DMS114 treated with DMSO at 0.1 percent for 48 hours (cell line): ENCODE data around the gene CASP3.
"Not testable (repeated sequence)": the region's sequence is repeated elsewhere in the genome, so short reads cannot be mapped to it uniquely, and the experiment has no call there.

Experiments used
- DNase-seq: peaks from one replicate; lab custom pipeline; 2025; ENCODE audit not compliant: unreplicated experiment; lab: John Stamatoyannopoulos, UW

Gene CASP3

GRCh38 chr4:184636144-184636543, 13.1 kb downstream of the CASP3 start:
- no peak for DNase-seq

DNA sequence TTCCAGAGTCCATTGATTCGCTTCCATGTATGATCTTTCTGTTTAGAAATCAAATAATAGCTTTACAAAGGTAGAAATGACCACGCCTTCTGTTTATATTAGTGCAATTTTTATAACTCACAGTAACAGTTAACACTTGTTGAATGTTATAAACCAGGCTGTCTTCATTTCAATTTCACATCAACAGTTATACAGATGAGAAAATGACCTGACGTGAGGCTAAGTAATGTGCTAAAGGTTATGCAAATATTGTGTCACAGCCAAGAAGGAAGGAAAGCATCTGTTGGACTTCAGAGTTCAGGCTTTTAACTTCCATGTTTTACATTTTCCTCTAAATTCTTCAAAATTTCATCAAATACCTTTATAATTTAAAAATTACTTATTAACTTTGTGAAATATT, 13.9 kb downstream of the CASP3 start:
- DNase-seq = no peak

- no peak for DNase-seq
Measured at GRCh38 chr4:184632842-184633241, 16.4 kb downstream of the CASP3 start.

DNA sequence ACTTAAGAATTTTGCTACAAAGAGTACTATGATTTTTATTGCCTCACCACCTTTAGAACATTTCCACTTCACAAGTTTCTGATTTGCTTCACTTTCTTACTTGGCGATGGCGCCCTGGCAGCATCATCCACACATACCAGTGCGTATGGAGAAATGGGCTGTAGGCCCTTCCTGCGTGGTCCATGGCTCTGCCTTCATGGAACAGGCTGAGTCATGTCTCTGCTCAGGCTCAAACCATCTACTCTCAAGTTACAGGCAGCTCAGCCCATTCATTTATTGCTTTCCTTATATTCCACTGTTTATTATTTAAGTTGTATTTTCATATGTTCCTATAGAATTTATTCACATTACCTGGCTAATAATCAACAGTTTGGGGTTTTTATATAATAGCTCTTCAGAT, 21.1 kb downstream of the CASP3 start:
- no peak for DNase-seq

DNA sequence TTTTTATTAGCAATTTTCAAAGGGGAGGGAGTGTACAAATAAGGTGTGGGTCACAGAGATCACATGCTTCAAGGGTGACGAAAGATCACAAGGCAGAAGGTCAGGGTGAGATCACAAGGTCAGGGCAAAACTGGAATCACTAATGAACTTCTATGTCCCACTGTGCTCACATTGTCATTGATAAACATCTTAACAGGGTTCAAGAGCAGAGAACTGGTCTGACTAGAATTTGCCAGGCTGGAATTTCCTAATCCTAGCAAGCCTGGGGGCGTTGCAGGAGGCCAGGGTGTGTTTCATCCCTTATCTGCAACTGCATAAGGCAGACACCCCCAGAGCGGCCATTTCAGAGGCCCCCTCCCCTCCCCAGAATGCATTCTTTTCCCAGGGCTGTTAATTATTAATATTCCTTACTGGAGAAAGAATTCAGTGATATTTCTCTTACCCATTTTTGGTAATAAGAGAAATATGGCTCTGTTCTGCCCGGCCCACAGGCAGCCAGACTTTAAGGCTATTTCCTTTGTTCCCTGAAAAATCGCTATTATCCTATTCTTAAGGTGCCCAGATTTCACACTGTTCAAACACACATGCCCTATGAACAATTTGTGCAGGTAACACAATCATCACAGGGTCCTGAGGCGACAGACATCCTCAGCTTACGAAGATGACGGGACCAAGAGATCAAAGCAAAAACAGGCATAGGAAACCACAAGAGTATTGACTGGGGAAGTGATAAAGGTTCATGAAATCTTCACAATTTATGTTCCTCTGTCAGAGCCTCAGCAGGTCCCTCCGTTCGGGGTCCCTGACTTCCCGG, 23.3 kb downstream of the CASP3 start:
- DNase-seq = not testable (repeated sequence)

DNA sequence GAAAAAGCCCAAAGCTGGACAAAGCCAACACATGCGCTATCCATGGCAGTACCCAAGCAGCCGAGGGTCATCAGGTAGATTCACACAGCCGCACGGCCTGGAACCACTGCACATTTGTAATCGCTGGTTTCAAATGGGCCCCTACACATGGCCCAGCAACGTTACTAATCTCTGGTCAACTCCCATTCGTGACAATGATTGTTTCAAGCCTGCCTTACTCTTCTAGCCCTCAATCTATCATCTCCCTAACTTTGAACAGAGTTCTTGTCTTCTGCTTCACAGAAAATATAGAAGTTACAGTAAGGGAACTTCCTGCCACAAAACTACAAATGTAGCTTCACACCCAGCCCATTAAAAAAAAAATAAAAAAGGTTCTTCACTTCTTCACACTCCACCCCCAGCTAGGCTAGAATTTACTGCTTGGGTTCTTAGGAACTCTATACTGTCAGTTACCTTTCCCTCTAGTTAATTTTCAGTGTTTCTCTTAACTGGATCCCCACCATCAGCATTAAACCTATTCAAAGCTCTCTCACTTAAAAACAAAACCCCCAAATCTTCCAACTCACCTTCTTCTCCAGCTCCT, 24.2 kb downstream of the CASP3 start:
- no peak for DNase-seq

DNA sequence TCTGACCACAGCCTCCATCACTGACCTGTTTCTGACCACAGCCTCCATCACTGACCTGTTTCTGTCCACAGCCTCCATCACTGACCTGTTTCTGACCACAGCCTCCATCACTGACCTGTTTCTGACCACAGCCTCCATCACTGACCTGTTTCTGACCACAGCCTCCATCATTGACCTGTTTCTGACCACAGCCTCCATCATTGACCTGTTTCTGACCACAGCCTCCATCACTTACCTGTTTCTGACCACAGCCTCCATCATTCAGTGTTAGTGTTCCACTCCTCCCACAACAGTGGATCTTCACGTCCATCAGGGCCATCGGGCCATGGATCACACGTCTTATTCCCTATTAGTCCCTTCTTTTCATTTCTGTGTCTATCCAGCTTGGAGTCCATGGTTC, 24.7 kb downstream of the CASP3 start:
- DNase-seq = not testable (repeated sequence)

DNA sequence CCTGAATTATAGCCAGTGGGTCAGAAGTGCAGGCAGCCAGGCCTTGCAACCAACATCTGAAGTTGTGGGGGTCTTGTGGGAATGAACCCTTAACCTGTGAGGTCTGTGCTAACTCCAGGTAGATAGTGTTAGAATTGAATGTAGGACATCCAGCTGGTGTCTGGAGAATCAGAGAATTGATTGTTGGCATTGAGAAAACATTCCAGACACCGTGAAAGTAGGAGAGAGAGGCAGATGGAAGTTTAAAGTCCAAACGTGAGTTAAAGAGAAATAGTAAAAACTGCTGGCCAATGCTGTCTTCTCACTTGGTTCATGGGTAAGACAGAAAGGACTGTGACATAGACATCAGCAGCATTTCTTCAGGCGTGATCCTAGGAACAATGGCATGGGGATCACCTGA, 27.7 kb downstream of the CASP3 start:
- no peak for DNase-seq

DNA sequence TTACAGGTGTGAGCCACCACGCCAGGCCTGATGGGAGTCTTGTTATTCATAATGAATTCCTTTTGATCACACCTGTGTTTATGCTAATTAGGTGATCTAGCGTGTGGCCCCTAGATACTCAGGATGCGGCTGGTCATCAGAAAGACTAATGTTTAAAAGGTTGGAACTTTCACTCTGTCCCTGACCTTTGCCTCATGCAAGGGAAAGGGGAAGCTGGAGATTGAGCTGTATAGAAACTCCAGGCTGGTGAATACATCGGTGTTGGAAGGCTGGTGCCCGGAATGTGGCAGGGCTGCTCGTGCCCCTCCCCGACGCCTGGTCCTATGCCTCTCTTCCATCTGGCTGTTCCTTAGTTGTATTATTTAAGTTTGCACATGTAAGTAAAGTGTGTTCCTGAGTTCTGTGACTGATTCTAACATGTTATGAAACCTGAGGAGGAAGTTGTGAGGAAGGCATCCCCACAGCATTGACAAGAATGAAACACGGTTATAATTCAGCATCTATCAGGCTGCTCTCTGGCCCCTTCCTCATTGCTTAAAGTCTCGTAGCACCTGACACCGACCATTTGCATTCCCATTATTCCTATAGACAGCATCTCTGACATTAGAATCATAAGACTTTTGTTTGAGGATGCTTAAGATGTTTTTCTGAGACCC, 28.9 kb downstream of the CASP3 start:
- no peak for DNase-seq

DNA sequence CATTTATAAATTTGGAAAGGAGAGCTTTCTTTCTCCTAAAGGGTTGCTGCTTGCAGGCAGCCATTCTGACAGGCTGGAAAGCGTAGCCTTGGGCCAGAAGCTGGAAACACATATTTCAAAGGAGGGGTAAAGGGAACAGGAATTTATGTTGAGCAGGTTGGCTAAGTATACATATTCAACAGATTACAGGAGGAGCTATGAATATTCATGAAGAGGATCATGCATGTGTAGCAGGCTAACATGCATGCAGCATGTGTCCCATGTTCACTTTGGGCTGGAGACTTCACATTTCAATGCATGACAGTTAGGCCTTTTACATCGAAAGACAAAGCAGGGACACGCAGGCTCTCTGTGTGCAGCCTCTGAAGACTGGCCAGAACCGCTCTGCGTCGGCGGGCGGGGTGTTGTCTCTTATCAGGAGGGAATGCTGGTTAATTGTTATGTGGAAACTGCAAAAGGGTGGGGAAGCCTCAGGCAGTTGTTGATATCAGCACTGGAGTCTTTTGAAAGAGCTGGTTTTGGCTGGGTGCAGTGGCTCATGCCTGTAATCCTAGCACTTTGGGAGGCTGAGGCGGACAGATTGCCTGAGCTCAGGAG, 31.5 kb downstream of the CASP3 start:
- no peak for DNase-seq

- DNase-seq = no peak
Measured at GRCh38 chr4:184616633-184617551, 32.4 kb downstream of the CASP3 start.

DNA sequence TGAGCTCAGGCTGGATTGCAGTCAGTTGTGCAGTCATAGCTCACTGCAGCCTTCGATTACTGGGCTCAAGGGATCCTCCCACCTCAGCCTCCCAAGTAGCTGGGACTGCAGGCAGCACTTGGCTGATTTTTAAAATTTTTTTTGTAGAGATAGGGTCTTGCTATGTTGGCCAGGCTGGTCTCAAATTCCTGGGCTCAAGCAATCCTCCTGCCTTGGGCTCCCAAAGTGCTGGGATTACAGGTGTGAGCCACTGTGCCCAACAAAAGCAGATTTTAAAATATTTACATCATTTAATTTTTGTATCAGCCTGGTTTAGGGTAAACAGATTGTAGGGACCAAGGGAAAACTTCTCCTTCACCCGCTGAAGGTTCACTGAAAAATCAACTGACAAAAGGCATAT, 33.1 kb downstream of the CASP3 start:
- not testable (repeated sequence) for DNase-seq

GRCh38 chr4:184614509-184614908, 34.7 kb downstream of the CASP3 start:
- no peak for DNase-seq

DNA sequence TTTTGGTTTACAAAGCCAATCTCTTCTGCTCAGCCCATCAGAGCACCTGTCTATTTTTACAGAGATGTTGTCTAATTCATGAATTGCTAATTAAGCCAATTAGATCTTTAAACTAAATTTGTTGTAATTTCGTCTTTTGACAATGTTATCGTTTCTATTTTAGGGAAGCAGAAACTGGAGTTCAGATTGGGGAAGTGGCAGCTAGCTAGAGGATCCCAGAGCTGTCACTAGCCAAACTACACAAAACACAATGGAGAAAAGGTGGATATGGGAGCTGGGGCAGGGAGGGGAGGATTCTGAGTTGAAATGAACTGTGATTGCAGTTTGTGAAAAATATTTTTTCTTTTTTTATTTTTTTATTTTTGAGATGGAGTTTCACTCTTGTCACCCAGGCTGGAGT, 35.8 kb downstream of the CASP3 start:
- DNase-seq = no peak

DNA sequence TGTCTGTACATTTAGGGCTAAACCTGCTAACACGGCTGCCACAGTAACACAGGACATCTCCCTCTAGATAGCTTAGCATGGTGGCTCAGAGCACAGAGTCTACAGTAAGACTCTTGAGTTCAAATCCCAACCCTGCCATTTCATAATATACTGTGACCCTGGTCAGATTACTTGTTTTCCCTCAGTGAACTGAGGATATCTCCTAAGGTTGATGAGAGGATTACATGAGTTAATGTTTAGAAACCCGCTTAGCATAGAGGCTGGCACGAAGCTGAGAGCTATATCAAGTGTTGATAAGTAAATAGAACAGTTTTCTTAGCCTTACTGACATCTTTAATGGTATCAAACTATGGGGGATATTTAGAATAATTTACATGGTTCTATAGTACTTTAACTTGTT, 37.2 kb downstream of the CASP3 start:
- no peak for DNase-seq

GRCh38 chr4:184607429-184607828, 41.8 kb downstream of the CASP3 start:
- not testable (repeated sequence) for DNase-seq

DNA sequence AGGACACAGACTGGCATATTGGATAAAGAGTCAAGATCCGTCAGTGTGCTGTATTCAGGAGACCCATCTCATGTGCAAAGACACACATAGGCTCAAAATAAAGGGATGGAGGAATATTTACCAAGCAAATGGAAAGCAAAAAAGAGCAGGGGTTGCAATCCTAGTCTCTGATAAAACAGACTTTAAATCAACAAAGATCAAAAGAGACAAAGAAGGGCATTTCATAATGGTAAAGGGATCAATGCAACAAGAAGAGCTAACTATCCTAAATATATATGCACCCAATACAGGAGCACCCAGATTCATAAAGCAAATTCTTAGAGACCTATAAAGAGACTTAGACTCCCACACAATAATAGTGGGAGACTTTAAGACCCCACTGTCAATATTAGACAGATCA, 46.4 kb downstream of the CASP3 start:
- DNase-seq = not testable (repeated sequence)

- not testable (repeated sequence) for DNase-seq
Measured at GRCh38 chr4:184600982-184601381, 48.3 kb downstream of the CASP3 start.

- DNase-seq = no peak
Measured at GRCh38 chr4:184599492-184600135, 49.6 kb downstream of the CASP3 start.

DNA sequence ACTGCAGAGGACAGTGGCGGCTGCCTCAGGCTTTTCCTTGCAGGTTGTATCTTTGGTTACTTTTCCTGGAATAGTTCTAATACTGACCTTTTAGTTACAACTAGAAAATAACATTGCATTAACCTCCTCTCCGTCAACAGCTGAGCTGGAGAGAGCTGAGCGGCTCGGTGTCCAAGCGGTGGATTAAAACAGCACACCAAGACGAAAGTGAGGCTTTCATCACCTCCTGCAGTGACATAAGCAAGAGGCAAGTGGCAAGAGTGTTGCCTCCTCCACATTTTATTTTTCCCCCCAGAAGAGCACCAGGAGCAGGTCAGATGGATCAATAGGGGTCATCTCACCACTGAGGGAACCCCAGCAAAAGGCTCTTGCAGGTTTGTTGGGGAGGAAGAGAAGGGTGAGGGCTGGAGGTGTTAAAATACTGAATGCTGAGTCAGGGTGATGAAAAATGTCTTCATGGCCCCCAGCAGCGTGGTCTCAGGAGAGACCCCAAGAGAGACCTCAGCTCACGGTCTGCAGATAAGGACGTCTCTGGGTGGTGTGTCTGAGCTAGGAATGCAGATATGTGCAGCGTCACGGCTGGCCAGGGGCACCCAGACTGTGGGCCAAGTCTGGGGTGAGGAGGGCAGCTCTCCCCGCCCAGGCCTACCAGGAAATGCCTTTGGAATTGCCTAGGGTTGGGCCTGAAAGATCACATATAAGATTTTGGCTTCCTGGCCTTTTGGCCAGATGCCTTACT, 50.3 kb downstream of the CASP3 start:
- no peak for DNase-seq
